Measurements from ENCODE around the gene ZCCHC4. TPM values are rescaled to one million over a fixed set of nuclear protein-coding genes. Genes with fewer than 3 reads are reported as not detected.
A peak's percentile ranks its signal among the peaks of the same experiment; 100 is the strongest.

ZCCHC4 gene
- total RNA-seq (ENCODE audit: insufficient read depth, low replicate concordance): 14.4 TPM

- peak; percentile 92 for DNase-seq (ENCODE audit: low spot score)
Measured at GRCh38 chr4:25312496-25313200, at the start of gene ZCCHC4. Gene ZCCHC4 (plus strand): TSS chr4:25312774. CDS start chr4:25312810, 36 bp downstream.

GRCh38 chr4:25271866-25272265 is 40.7 kb upstream of the ZCCHC4 start:
- no peak for DNase-seq (ENCODE audit: low spot score)

GRCh38 chr4:25280210-25280609 is 32.4 kb upstream of the ZCCHC4 start:
- no peak for DNase-seq (ENCODE audit: low spot score)

GRCh38 chr4:25283948-25284347 is 28.6 kb upstream of the ZCCHC4 start:
- no peak for DNase-seq (ENCODE audit: low spot score)

GRCh38 chr4:25284466-25284865 is 28.1 kb upstream of the ZCCHC4 start:
- DNase-seq (ENCODE audit: low spot score): no peak

GRCh38 chr4:25290490-25291067 is 22.0 kb upstream of the ZCCHC4 start:
- peak; percentile 45 for DNase-seq (ENCODE audit: low spot score)

- no peak for DNase-seq (ENCODE audit: low spot score)
Measured at GRCh38 chr4:25291158-25291733, 21.3 kb upstream of the ZCCHC4 start.

- no peak for DNase-seq (ENCODE audit: low spot score)
Measured at GRCh38 chr4:25297528-25298242, 14.9 kb upstream of the ZCCHC4 start.

- peak; percentile 73 for DNase-seq (ENCODE audit: low spot score)
Measured at GRCh38 chr4:25299476-25300203, 12.9 kb upstream of the ZCCHC4 start.

GRCh38 chr4:25301471-25301870 is 11.1 kb upstream of the ZCCHC4 start:
- DNase-seq (ENCODE audit: low spot score): no peak

GRCh38 chr4:25302626-25303025 is 9.9 kb upstream of the ZCCHC4 start:
- DNase-seq (ENCODE audit: low spot score): no peak

GRCh38 chr4:25303578-25303977 is 9.0 kb upstream of the ZCCHC4 start:
- DNase-seq (ENCODE audit: low spot score): no peak

- DNase-seq (ENCODE audit: low spot score): no peak
Measured at GRCh38 chr4:25306518-25307057, 6.0 kb upstream of the ZCCHC4 start.

GRCh38 chr4:25307596-25307995 is 5.0 kb upstream of the ZCCHC4 start:
- no peak for DNase-seq (ENCODE audit: low spot score)

- DNase-seq (ENCODE audit: low spot score): no peak
Measured at GRCh38 chr4:25308306-25308705, 4.3 kb upstream of the ZCCHC4 start.

- no peak for DNase-seq (ENCODE audit: low spot score)
Measured at GRCh38 chr4:25308761-25309160, 3.8 kb upstream of the ZCCHC4 start.

GRCh38 chr4:25310066-25310802 is 2.3 kb upstream of the ZCCHC4 start:
- peak; percentile 34 for DNase-seq (ENCODE audit: low spot score)

GRCh38 chr4:25310803-25311166 is 1.8 kb upstream of the ZCCHC4 start:
- DNase-seq (ENCODE audit: low spot score): peak; percentile 16

GRCh38 chr4:25313201-25313895 is 774 bp downstream of the ZCCHC4 start:
- no peak for DNase-seq (ENCODE audit: low spot score)

- DNase-seq (ENCODE audit: low spot score): no peak
Measured at GRCh38 chr4:25320336-25320735, 7.8 kb downstream of the ZCCHC4 start.
